Psoas muscle (tissue), 8 donors: ENCODE data around the gene PRCC. TPM values are rescaled to one million over a fixed set of nuclear protein-coding genes. Genes with fewer than 3 reads are reported as not detected.
A peak's percentile ranks its signal among the peaks of the same experiment; 100 is the strongest.

Experiments
- ATAC-seq, 4 donors: fragments of 200-7000 bp; cut with Tn5 transposase; one replicate each; pipeline ENCODE4 v1.9.1; 2020; ENCODE audit warnings: moderate library complexity in 3 of 4, mild to moderate bottlenecking in 2 of 4
- DNase-seq, 2 donors: peaks; one replicate each; pipeline ENCODE4 v3.0.0-alpha.2; 2020
- H3K27ac ChIP-seq: fragments of 200-600 bp; one replicate; pipeline ENCODE4 v1.8.0; 2022
- H3K27me3 ChIP-seq, 3 donors: fragments of 200-600 bp in 1 of 3; one replicate each; pipeline versions ENCODE4 v1.6.1 to v1.8.0; 2013 to 2022; ENCODE audit warnings: low read length in 2 of 3, mild to moderate bottlenecking in 2 of 3, moderate library complexity in 1 of 3; ENCODE audit not compliant: insufficient read depth in 3 of 3
- H3K36me3 ChIP-seq, 2 donors: fragments of 200-600 bp in 1 of 2; one replicate each; pipeline versions ENCODE4 v1.6.1 to v1.8.0; 2013 to 2022; ENCODE audit warnings: low read depth in 1 of 2, mild to moderate bottlenecking in 1 of 2, moderate library complexity in 1 of 2; ENCODE audit not compliant: insufficient read depth in 1 of 2
- H3K4me1 ChIP-seq: fragments of 200-600 bp; one replicate; pipeline ENCODE4 v1.8.0; 2022
- H3K4me3 ChIP-seq: fragments of 200-600 bp; one replicate; pipeline ENCODE4 v1.8.0; 2022; ENCODE audit warnings: mild to moderate bottlenecking
- H3K9me3 ChIP-seq: fragments of 200-600 bp; one replicate; pipeline ENCODE4 v1.8.0; 2022
- WGBS, 3 donors: extraction: QIAGEN DNeasy Blood & Tissue Kit; methylation state at CpG; one replicate each; pipeline versions ENCODE4 v1.1.6 to v1.1.7; 2013; 5-methylcytosine and 5-hydroxymethylcytosine counted together
- intact Hi-C, 2 donors: fragments of 100-400 bp; cut with DNase I; formaldehyde crosslinking; loops; one replicate each; pipeline versions ENCODE4 v1.11.0 to v1.14.2; 2022
- polyA plus RNA-seq, 3 donors: library from polyadenylated mRNA; stranded (reverse); fragments of 200-250 nt; gene quantifications; one replicate each; pipeline ENCODE4 v1.2.3, GENCODE V29; 2013
- total RNA-seq, 4 donors: library from RNA; stranded (reverse); fragmentation: NEBNext Ultra II Directional in 2 of 4; extraction: Animal tissue kit (Norgen Biotek cat#: 25700) in 2 of 4; gene quantifications; one replicate each; pipeline versions ENCODE4 v1.2.1 to v1.2.4, GENCODE V29; 2021 to 2023
- TF ChIP-seq, protein P1 (sequence below): fragments of 200-600 bp; IDR thresholded peaks from one replicate; pipeline ENCODE4 v1.8.0; 2022; ENCODE audit warnings: antibody characterized with exemption
- donor health status: healthy with polysubstance abuse.
- donor health status: DM: no; HTN: no; CAD: no; lungs with moderate emphysema.
- donor health status: Bipolar disorder and iron deficiency.
- donor health status: healthy.
- donor health status: DM: yes; HTN: yes; CAD: no.
- donor health status: DM: no; HTN: no; CAD: no.
- donor health status: DM: no; HTN: no; CAD: no.
- donor health status: DM: yes; HTN: yes; CAD: no.

Gene PRCC
- total and polyA plus RNA-seq, 7 donors = 43.7 to 107 (median 68.8) TPM

DNA sequence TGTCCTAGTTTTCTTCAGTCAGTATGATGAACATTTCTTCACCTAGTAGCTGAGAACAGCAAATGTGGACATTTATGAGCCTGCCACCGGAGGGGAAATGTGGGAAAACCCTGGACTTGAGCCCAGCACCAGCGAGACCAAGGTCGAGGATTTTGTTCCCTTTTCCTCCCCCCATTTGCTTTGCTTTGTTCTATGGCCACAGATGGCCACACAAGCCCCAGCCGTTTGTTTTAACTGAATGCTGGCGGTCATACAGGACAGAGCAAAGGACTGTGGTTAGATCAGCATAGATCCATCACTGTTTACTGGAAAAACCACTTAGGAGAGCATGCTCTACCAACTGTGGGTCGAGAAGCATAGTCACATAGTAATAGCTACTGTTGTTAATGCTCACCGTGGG is 28.5 kb downstream of the PRCC start:
- DNase-seq (no peak), ATAC-seq (no peak)
- Histone ChIP-seq H3K36me3 (peaks cover 22 to 100% of the 10 kb centered on the region in 2 donors), H3K27ac (no peak overlapping the region), H3K27me3 (no peaks in the 10 kb centered on the region), H3K9me3 (no peaks in the 10 kb centered on the region), H3K4me3 (no peak overlapping the region), H3K4me1 (peaks cover 7% of the 10 kb centered on the region)
- TF ChIP-seq, protein P1, sequence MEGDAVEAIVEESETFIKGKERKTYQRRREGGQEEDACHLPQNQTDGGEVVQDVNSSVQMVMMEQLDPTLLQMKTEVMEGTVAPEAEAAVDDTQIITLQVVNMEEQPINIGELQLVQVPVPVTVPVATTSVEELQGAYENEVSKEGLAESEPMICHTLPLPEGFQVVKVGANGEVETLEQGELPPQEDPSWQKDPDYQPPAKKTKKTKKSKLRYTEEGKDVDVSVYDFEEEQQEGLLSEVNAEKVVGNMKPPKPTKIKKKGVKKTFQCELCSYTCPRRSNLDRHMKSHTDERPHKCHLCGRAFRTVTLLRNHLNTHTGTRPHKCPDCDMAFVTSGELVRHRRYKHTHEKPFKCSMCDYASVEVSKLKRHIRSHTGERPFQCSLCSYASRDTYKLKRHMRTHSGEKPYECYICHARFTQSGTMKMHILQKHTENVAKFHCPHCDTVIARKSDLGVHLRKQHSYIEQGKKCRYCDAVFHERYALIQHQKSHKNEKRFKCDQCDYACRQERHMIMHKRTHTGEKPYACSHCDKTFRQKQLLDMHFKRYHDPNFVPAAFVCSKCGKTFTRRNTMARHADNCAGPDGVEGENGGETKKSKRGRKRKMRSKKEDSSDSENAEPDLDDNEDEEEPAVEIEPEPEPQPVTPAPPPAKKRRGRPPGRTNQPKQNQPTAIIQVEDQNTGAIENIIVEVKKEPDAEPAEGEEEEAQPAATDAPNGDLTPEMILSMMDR = no peak
- intact Hi-C loops = loop anchor here in 1 of 2 donors (2.0 kb wide), 1 partner anchor 95 kb away; no protein-coding TSS in a partner anchor
- WGBS, 3 donors = 52 to 63% (median 58%) methylated on average over 7 of the region's 7 CpGs

DNA sequence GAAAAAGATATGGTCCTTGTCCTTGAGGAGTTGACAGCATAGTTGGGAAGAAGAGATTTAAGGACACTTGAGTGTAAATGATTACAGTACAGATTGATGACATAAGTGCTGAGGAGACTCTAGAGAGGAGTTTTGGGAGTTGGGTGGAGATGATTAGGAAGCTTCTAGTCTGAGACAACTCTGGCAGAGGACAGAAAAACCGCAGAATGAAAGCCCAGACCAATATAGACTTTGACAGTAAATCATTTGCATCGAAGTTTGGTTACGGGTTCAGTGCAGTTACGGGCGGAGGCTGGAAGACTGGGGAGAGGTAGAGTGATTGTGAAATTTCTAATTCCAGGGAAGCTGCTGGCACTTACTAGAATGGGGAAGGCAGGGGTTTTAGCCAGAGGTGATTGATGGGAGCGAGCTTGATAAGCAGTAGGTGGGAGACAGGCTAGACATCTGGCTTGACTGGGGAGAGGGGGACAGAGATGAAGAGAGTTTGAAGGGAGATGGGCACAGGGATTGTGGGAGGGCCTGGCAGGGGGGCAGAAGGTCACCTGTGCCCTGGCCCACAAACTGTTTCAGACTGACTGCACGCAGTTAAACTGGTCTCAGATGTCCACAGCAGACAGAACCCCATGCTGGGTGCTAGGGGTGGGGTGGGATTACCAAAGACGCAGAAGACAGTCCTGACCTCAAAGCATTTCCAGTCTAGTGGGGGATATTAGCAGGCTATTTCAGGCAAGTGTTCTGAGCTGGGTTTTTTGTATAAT is 29.2 kb downstream of the PRCC start:
- 83 to 87% (median 86%) methylated on average over 8 of the region's 8 CpGs for WGBS, 3 donors
- ATAC-seq = no peak
- H3K9me3 ChIP-seq = no peaks in the 10 kb centered on the region
- no peak overlapping the region for H3K4me3 ChIP-seq
- no peaks in the 10 kb centered on the region for H3K27me3 ChIP-seq
- H3K36me3 ChIP-seq = peaks cover 21 to 97% of the 10 kb centered on the region in 2 donors
- TF ChIP-seq, protein P1 = no peak
- no peak for DNase-seq
- no peak overlapping the region for H3K27ac ChIP-seq
- peaks cover 14% of the 10 kb centered on the region for H3K4me1 ChIP-seq
- intact Hi-C loops = loop anchor here in 1 of 2 donors (2.0 kb wide), 1 partner anchor 94 kb away; no protein-coding TSS in a partner anchor

DNA sequence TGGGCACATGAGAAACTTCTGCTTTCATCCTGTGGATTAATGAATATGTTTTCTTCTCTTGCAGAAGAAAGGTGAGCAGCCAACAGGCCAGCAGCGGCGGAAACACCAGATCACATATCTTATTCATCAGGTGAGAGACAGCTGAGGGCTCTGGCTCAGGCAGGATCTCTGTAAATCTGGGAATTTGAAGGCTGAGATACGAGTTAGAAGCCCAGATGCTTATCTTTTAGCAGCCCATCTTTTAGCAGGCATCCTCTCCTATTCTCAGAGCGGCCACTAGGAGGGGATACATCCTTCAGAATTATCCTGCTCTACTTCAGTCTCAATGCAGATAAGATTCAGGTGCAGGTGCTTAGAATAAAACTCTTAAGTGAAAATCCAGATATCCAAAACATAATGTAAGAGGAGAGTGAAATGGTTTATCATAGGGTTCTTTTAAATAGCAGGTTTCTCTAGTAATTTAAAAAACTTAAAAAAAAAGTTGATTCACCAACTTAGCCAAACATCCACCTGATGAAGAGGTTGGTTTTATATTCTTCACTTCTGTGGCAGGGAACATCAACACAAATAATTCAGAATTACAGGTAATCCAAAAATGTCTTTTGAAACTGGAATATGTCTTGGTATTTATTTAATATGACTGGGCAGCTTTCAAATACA is 30.0 kb downstream of the PRCC start:
- intact Hi-C loops = loop anchor here in 1 of 2 donors (2.0 kb wide), 1 partner anchor 93 kb away; no protein-coding TSS in a partner anchor
- H3K4me1 ChIP-seq = peaks cover 23% of the 10 kb centered on the region
- H3K4me3 ChIP-seq = no peak overlapping the region
- H3K27me3 ChIP-seq = no peaks in the 10 kb centered on the region
- H3K36me3 ChIP-seq = peaks cover 16 to 89% of the 10 kb centered on the region in 2 donors
- WGBS, 3 donors = 51 to 69% (median 67%) methylated on average over 4 of the region's 4 CpGs
- no peak overlapping the region for H3K27ac ChIP-seq
- ATAC-seq (peak in 3 of 4 donors; percentile 39 to 63 (median 48)), DNase-seq (no peak)
- H3K9me3 ChIP-seq = no peaks in the 10 kb centered on the region
- TF ChIP-seq, protein P1 = peak; percentile 73

DNA sequence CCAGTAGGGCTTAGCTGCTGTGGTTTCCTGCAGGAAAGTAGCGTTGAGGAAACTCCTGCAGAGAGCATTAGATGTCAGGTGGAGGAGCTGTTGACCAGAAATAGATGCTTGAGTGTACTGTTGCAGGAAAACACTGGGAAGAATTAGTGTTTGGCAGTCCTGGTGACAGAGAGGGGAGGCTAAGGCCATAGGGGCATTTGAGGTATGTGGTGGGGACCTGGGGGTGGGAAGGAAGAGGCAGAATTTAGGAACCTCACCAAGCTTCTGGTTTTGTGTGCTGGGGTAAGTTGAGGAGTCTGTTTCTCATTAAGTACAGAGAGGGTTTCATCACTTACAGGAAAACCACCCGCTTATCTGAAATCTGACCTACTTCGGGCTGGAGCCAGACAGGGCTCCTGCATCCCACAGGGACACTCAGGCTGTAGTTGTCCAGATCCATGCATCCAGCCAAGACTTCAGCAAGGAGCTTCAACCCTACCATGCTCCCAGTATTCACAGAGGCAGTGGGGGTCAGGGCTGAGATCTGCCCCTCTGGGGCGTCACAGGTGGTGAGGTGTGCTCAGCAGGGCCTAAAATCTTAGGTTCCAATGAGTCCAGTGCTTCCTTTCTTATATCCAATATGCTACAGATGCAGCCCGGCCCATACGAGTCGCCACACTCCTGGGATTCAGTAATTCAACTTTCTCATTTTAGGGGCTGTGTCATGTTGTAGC is 34.2 kb downstream of the PRCC start:
- Histone ChIP-seq H3K4me3 (no peak overlapping the region), H3K27me3 (no peaks in the 10 kb centered on the region), H3K9me3 (no peaks in the 10 kb centered on the region), H3K4me1 (peaks cover 49% of the 10 kb centered on the region), H3K36me3 (peaks cover 6 to 47% of the 10 kb centered on the region in 2 donors), H3K27ac (peak overlapping the region; percentile 57)
- TF ChIP-seq, protein P1 = peak; percentile 24
- intact Hi-C loops = no loop called here
- 35 to 48% (median 40%) methylated on average over 7 of the region's 7 CpGs for WGBS, 3 donors
- DNase-seq = peak in 1 of 2 donors; percentile 41
- ATAC-seq = peak; percentile 49 to 72 (median 62)
